IPS-18c (cell line): ENCODE measurements around the gene ITGB4.

ENCODE experiments used
- H3K4me3 ChIP-seq: 2 replicates; pipeline ENCODE4 v1.7.0; 2013; ENCODE audit warnings: low read depth, mild to moderate bottlenecking, low read length, moderate library complexity; ENCODE audit not compliant: insufficient read depth
- H3K9me3 ChIP-seq: one replicate; pipeline ENCODE4 v1.6.1; 2013; ENCODE audit warnings: mild to moderate bottlenecking, low read length, moderate library complexity; ENCODE audit not compliant: control insufficient read depth, insufficient read depth

The ITGB4 gene

GRCh38 chr17:75693500-75694481 is 27.5 kb upstream of the ITGB4 start:
- no peak overlapping the region for H3K4me3 ChIP-seq
- no peaks in the 10 kb centered on the region for H3K9me3 ChIP-seq

- Histone ChIP-seq H3K4me3 (no peak overlapping the region), H3K9me3 (no peaks in the 10 kb centered on the region)
Observed at GRCh38 chr17:75694536-75694935, 26.7 kb upstream of the ITGB4 start.

GRCh38 chr17:75695141-75695829 is 26.0 kb upstream of the ITGB4 start:
- Histone ChIP-seq H3K4me3 (no peak overlapping the region), H3K9me3 (no peaks in the 10 kb centered on the region)

- Histone ChIP-seq H3K9me3 (no peaks in the 10 kb centered on the region), H3K4me3 (no peak overlapping the region)
Observed at GRCh38 chr17:75695830-75696271, 25.4 kb upstream of the ITGB4 start.

- H3K9me3 ChIP-seq: no peaks in the 10 kb centered on the region
- H3K4me3 ChIP-seq: no peak overlapping the region
Observed at GRCh38 chr17:75697651-75698291, 23.5 kb upstream of the ITGB4 start.

GRCh38 chr17:75698659-75699058 is 22.6 kb upstream of the ITGB4 start:
- Histone ChIP-seq H3K4me3 (no peak overlapping the region), H3K9me3 (no peaks in the 10 kb centered on the region)

- no peak overlapping the region for H3K4me3 ChIP-seq
- no peaks in the 10 kb centered on the region for H3K9me3 ChIP-seq
Observed at GRCh38 chr17:75701288-75701687, 20.0 kb upstream of the ITGB4 start.

GRCh38 chr17:75703191-75703590 is 18.1 kb upstream of the ITGB4 start:
- Histone ChIP-seq H3K9me3 (no peaks in the 10 kb centered on the region), H3K4me3 (no peak overlapping the region)

GRCh38 chr17:75703591-75703990 is 17.7 kb upstream of the ITGB4 start:
- Histone ChIP-seq H3K9me3 (no peaks in the 10 kb centered on the region), H3K4me3 (no peak overlapping the region)

GRCh38 chr17:75704963-75705875 is 16.0 kb upstream of the ITGB4 start:
- Histone ChIP-seq H3K9me3 (no peaks in the 10 kb centered on the region), H3K4me3 (no peak overlapping the region)

- Histone ChIP-seq H3K4me3 (no peak overlapping the region), H3K9me3 (no peaks in the 10 kb centered on the region)
Observed at GRCh38 chr17:75706042-75706728, 15.1 kb upstream of the ITGB4 start.

- Histone ChIP-seq H3K4me3 (no peak overlapping the region), H3K9me3 (no peaks in the 10 kb centered on the region)
Observed at GRCh38 chr17:75707079-75707571, 14.1 kb upstream of the ITGB4 start.

- Histone ChIP-seq H3K9me3 (no peaks in the 10 kb centered on the region), H3K4me3 (no peak overlapping the region)
Observed at GRCh38 chr17:75712446-75712845, 8.8 kb upstream of the ITGB4 start.

- H3K9me3 ChIP-seq: no peaks in the 10 kb centered on the region
- no peak overlapping the region for H3K4me3 ChIP-seq
Observed at GRCh38 chr17:75719732-75720131, 1.5 kb upstream of the ITGB4 start.

GRCh38 chr17:75721463-75722011 is 278 bp downstream of the ITGB4 start:
- no peaks in the 10 kb centered on the region for H3K9me3 ChIP-seq

GRCh38 chr17:75722076-75722475 is 817 bp downstream of the ITGB4 start:
- Histone ChIP-seq H3K9me3 (no peaks in the 10 kb centered on the region), H3K4me3 (no peak overlapping the region)

More at GRCh38 chr17:75721463-75722011, 278 bp downstream of the ITGB4 start:
- peak overlapping the region; percentile 55 for H3K4me3 ChIP-seq
